ELF-1 (cell line): ENCODE measurements around the gene STRADA.
A peak's percentile ranks its signal among the peaks of the same experiment; 100 is the strongest.

Experiments used
- DNase-seq: peaks from one replicate; pipeline ENCODE4 v3.0.0-alpha.2; 2016; ENCODE audit warnings: low read depth, low spot score

The STRADA gene

GRCh38 chr17:63685041-63685440 is 56.6 kb downstream of the STRADA start:
- no peak for DNase-seq

GRCh38 chr17:63682981-63683380 is 58.6 kb downstream of the STRADA start:
- no peak for DNase-seq

GRCh38 chr17:63682441-63682840 is 59.2 kb downstream of the STRADA start:
- DNase-seq = no peak

GRCh38 chr17:63681530-63681929 is 60.1 kb downstream of the STRADA start:
- DNase-seq = peak; percentile 69

- no peak for DNase-seq
Measured at GRCh38 chr17:63680700-63681099, 60.9 kb downstream of the STRADA start.

GRCh38 chr17:63679214-63679613 is 62.4 kb downstream of the STRADA start:
- DNase-seq = peak; percentile 42

GRCh38 chr17:63676584-63676983 is 65.0 kb downstream of the STRADA start:
- no peak for DNase-seq

GRCh38 chr17:63675607-63676546 is 65.7 kb downstream of the STRADA start:
- DNase-seq = no peak

GRCh38 chr17:63675231-63675606 is 66.4 kb downstream of the STRADA start:
- no peak for DNase-seq

GRCh38 chr17:63672856-63673255 is 68.7 kb downstream of the STRADA start:
- DNase-seq = no peak

- no peak for DNase-seq
Measured at GRCh38 chr17:63665527-63666214, 75.9 kb downstream of the STRADA start.

- DNase-seq = no peak
Measured at GRCh38 chr17:63659850-63660249, 81.7 kb downstream of the STRADA start.

- DNase-seq = no peak
Measured at GRCh38 chr17:63658366-63658765, 83.2 kb downstream of the STRADA start.

- no peak for DNase-seq
Measured at GRCh38 chr17:63657786-63658185, 83.8 kb downstream of the STRADA start.

- DNase-seq = no peak
Measured at GRCh38 chr17:63653050-63653449, 88.5 kb downstream of the STRADA start.
